ENCODE data around the gene EPN2. TPM values are rescaled to one million over a fixed set of nuclear protein-coding genes. Genes with fewer than 3 reads are reported as not detected.
"Not testable (repeated sequence)": the region's sequence is repeated elsewhere in the genome, so short reads cannot be mapped to it uniquely, and the experiment has no call there.

Gene EPN2
- total RNA-seq, 3 donors from 2014 or later (not counting 1 experiment from before 2014, with no cell fraction given): 2.0 to 13.8 (median 4.9) TPM

DNA sequence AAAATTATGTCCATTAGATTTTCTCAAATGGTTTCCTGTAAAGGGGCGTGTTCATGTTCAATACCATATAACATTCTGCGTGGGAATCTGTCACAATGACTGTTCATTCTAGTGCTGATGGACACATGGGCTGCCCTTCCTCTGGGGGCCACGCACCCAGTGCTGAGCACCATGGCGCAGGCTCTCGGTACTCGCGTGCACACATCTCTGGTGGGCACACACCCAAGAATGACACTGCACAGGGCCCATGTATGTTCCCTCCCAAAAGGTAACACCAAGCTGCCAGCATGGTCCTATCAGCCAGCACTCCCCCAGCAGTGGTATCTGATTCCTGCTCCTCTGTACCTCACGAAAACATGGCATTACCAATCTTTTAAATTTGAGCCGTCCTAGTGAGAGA lies 111.6 kb downstream of the EPN2 start:
- Mint-ChIP-seq H3K4me1 (no peaks in the 10 kb centered on the region), H3K4me3 (no peak overlapping the region), H3K36me3 (no peaks in the 10 kb centered on the region), H3K9me3 (no peaks in the 10 kb centered on the region), H3K27ac (no peak overlapping the region), H3K27me3 (ENCODE audit: low read depth in 2 of 2) (no peaks in the 10 kb centered on the region)
- no peaks in the 10 kb centered on the region for H3K36me3 ChIP-seq (ENCODE audit: control insufficient read depth, insufficient read depth, low read length)
- H3K4me1 ChIP-seq (ENCODE audit: control insufficient read depth, insufficient read depth, low read length): no peaks in the 10 kb centered on the region
- 94% methylated on average over 7 of the region's 9 CpGs for WGBS (ENCODE audit: insufficient coverage)
- H3K27me3 ChIP-seq (ENCODE audit: control insufficient read depth, insufficient read depth, low read length): no peaks in the 10 kb centered on the region
- TF ChIP-seq CTCF (IDR thresholded peaks at IDR 0.05): no peak
- DNase-seq (no peak), ATAC-seq (no peak)
- no peaks in the 10 kb centered on the region for H3K9me3 ChIP-seq (ENCODE audit: control insufficient read depth, insufficient read depth, low read length)
- no peak overlapping the region for H3K27ac ChIP-seq (ENCODE audit: low read length)
- H3K4me3 ChIP-seq (ENCODE audit: low read length): no peak overlapping the region
- intact Hi-C loops (cut with micrococcal nuclease): no loop called here

- H3K9me3 Mint-ChIP-seq; H3K27ac ChIP-seq (ENCODE audit: low read length); intact Hi-C loops (cut with micrococcal nuclease); H3K4me1 ChIP-seq (ENCODE audit: control insufficient read depth, insufficient read depth, low read length); H3K4me3 Mint-ChIP-seq; H3K36me3 Mint-ChIP-seq; H3K27ac Mint-ChIP-seq; H3K27me3 Mint-ChIP-seq (ENCODE audit: low read depth in 2 of 2); DNase-seq; H3K27me3 ChIP-seq (ENCODE audit: control insufficient read depth, insufficient read depth, low read length); H3K4me3 ChIP-seq (ENCODE audit: low read length); H3K36me3 ChIP-seq (ENCODE audit: control insufficient read depth, insufficient read depth, low read length); H3K9me3 ChIP-seq (ENCODE audit: control insufficient read depth, insufficient read depth, low read length); ATAC-seq; H3K4me1 Mint-ChIP-seq: not testable (repeated sequence)
- WGBS (ENCODE audit: insufficient coverage): 94% methylated on average over 11 of the region's 11 CpGs
These were observed 116.2 kb downstream of the EPN2 start for GRCh38 chr17:19353401-19353800.

GRCh38 chr17:19354748-19355147 lies 117.6 kb downstream of the EPN2 start:
- no peaks in the 10 kb centered on the region for H3K36me3 Mint-ChIP-seq
- Histone ChIP-seq H3K36me3 (ENCODE audit: control insufficient read depth, insufficient read depth, low read length) (no peaks in the 10 kb centered on the region), H3K27ac (ENCODE audit: low read length) (no peak overlapping the region), H3K4me1 (ENCODE audit: control insufficient read depth, insufficient read depth, low read length) (no peaks in the 10 kb centered on the region), H3K9me3 (ENCODE audit: control insufficient read depth, insufficient read depth, low read length) (no peaks in the 10 kb centered on the region), H3K27me3 (ENCODE audit: control insufficient read depth, insufficient read depth, low read length) (no peaks in the 10 kb centered on the region), H3K4me3 (ENCODE audit: low read length) (no peak overlapping the region)
- peaks cover 12 to 13% of the 10 kb centered on the region in 2 donors for H3K27me3 Mint-ChIP-seq (ENCODE audit: low read depth in 2 of 2)
- ATAC-seq: no peak
- no peak overlapping the region for H3K27ac Mint-ChIP-seq
- no peak overlapping the region for H3K4me3 Mint-ChIP-seq
- H3K4me1 Mint-ChIP-seq: no peaks in the 10 kb centered on the region
- intact Hi-C loops (cut with micrococcal nuclease): no loop called here
- TF ChIP-seq CTCF (IDR thresholded peaks at IDR 0.05): no peak
- no peaks in the 10 kb centered on the region for H3K9me3 Mint-ChIP-seq
- WGBS (ENCODE audit: insufficient coverage): 78% methylated on average over 6 of the region's 6 CpGs
- DNase-seq: no peak

GRCh38 chr17:19357351-19357750 lies 120.2 kb downstream of the EPN2 start:
- H3K9me3 Mint-ChIP-seq: no peaks in the 10 kb centered on the region
- Histone ChIP-seq H3K27ac (ENCODE audit: low read length) (no peak overlapping the region), H3K9me3 (ENCODE audit: control insufficient read depth, insufficient read depth, low read length) (no peaks in the 10 kb centered on the region), H3K4me3 (ENCODE audit: low read length) (no peak overlapping the region), H3K27me3 (ENCODE audit: control insufficient read depth, insufficient read depth, low read length) (no peaks in the 10 kb centered on the region), H3K4me1 (ENCODE audit: control insufficient read depth, insufficient read depth, low read length) (peaks cover 6% of the 10 kb centered on the region), H3K36me3 (ENCODE audit: control insufficient read depth, insufficient read depth, low read length) (no peaks in the 10 kb centered on the region)
- H3K4me3 Mint-ChIP-seq: no peak overlapping the region
- ATAC-seq: no peak
- peaks cover 5 to 11% of the 10 kb centered on the region in 2 donors for H3K4me1 Mint-ChIP-seq
- TF ChIP-seq CTCF (IDR thresholded peaks at IDR 0.05): no peak
- no peaks in the 10 kb centered on the region for H3K36me3 Mint-ChIP-seq
- no peak overlapping the region for H3K27ac Mint-ChIP-seq
- 87% methylated on average over 7 of the region's 7 CpGs for WGBS (ENCODE audit: insufficient coverage)
- intact Hi-C loops (cut with micrococcal nuclease): no loop called here
- DNase-seq: no peak
- H3K27me3 Mint-ChIP-seq (ENCODE audit: low read depth in 2 of 2): peaks cover 13 to 16% of the 10 kb centered on the region in 2 donors

All from natural killer cell (primary cell).